Right lobe of liver (tissue), 4 donors: Measurements from ENCODE around the gene ZNF557.

ENCODE experiments used
- POLR2A ChIP-seq: fragments of 450-650 bp; IDR thresholded peaks from one replicate; pipeline ENCODE4 v1.6.1; 2017; ENCODE audit warnings: antibody characterized with exemption, mild to moderate bottlenecking
- TF ChIP-seq, protein P1 (sequence below), 4 donors: fragments of 200-600 bp in 3 of 4; fragments of 450-650 bp in 1 of 4; IDR thresholded peaks; one replicate each; pipeline versions ENCODE4 v1.5.1 to v1.8.0; 2016 to 2022; ENCODE audit warnings: antibody characterized with exemption in 4 of 4, mild to moderate bottlenecking in 2 of 4
- donor health status: DM: no; HTN: no; CAD: no.
- donor health status: DM: no; HTN: no; CAD: no.
- donor health status: DM: no; HTN: yes; CAD: no.

DNA sequence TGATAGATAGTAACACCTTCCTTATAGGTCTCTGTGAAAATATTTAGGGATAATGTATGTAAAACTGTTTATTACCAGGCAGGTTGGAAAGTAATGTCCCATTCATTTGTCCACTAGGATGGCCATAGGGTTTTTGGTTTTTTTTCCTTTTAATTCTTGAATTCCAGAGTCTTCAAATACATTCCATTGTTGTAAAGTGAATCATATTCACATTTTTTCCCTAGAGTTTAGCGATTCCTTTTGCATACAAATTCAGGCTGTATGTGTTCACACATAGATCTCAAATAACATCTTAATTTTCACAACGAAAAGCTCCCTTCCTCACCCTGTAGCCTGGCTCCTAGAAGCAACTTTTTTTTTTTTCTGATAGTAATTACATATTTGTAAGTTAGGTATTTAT lies 1.8 kb upstream of the ZNF557 start:
- TF ChIP-seq, protein P1, sequence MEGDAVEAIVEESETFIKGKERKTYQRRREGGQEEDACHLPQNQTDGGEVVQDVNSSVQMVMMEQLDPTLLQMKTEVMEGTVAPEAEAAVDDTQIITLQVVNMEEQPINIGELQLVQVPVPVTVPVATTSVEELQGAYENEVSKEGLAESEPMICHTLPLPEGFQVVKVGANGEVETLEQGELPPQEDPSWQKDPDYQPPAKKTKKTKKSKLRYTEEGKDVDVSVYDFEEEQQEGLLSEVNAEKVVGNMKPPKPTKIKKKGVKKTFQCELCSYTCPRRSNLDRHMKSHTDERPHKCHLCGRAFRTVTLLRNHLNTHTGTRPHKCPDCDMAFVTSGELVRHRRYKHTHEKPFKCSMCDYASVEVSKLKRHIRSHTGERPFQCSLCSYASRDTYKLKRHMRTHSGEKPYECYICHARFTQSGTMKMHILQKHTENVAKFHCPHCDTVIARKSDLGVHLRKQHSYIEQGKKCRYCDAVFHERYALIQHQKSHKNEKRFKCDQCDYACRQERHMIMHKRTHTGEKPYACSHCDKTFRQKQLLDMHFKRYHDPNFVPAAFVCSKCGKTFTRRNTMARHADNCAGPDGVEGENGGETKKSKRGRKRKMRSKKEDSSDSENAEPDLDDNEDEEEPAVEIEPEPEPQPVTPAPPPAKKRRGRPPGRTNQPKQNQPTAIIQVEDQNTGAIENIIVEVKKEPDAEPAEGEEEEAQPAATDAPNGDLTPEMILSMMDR (IDR thresholded peaks at IDR 0.05) = no peak
- no peak for TF ChIP-seq POLR2A
